Activated CD8-positive, alpha-beta memory T cell treated with anti-CD3 and anti-CD28 coated beads, Interleukin-2, amount 10 ng/mL, durations not matched to agents 7 days and 5 days (primary cell): Measurements from ENCODE around the gene UNG. TPM values are rescaled to one million over a fixed set of nuclear protein-coding genes. Genes with fewer than 3 reads are reported as not detected.
A peak's percentile ranks its signal among the peaks of the same experiment; 100 is the strongest.

Experiments used
- ATAC-seq: fragments of 150-1000 bp; cut with Tn5 transposase; one replicate; pipeline ENCODE4 v1.10.0; 2021; ENCODE audit warnings: moderate library complexity
- CTCF ChIA-PET: fragments of 350-600 bp; sonication (Branson Sonifier 250); formaldehyde crosslinking; loops from one replicate; lab custom pipeline; 2021; ENCODE audit warnings: antibody characterized with exemption; lab: Charles Lee
- DNase-seq: peaks from one replicate; pipeline ENCODE4 v3.0.0-alpha.2; 2020
- H3K27ac Mint-ChIP-seq: one replicate; pipeline ENCODE4 v1.8.0; 2021; ENCODE audit warnings: mild to moderate bottlenecking, mixed read lengths
- H3K27me3 Mint-ChIP-seq: one replicate; pipeline ENCODE4 v1.8.0; 2021; ENCODE audit warnings: mixed read lengths
- H3K36me3 Mint-ChIP-seq: one replicate; pipeline ENCODE4 v1.8.0; 2021; ENCODE audit warnings: mild to moderate bottlenecking, mixed read lengths
- H3K4me1 Mint-ChIP-seq: one replicate; pipeline ENCODE4 v1.8.0; 2021; ENCODE audit warnings: mixed read lengths
- H3K4me3 Mint-ChIP-seq: one replicate; pipeline ENCODE4 v1.8.0; 2021; ENCODE audit warnings: mild to moderate bottlenecking, moderate library complexity, mixed read lengths
- H3K9me3 Mint-ChIP-seq: one replicate; pipeline ENCODE4 v1.8.0; 2022; ENCODE audit warnings: low read depth, mixed read lengths
- total RNA-seq, 2 experiments: library from RNA; stranded (reverse); gene quantifications; one replicate each; pipeline ENCODE4 v1.2.3, GENCODE V29; 2021

Gene UNG
- total RNA-seq, 2 experiments from 2014 or later: 53.7 to 75.6 TPM

DNA sequence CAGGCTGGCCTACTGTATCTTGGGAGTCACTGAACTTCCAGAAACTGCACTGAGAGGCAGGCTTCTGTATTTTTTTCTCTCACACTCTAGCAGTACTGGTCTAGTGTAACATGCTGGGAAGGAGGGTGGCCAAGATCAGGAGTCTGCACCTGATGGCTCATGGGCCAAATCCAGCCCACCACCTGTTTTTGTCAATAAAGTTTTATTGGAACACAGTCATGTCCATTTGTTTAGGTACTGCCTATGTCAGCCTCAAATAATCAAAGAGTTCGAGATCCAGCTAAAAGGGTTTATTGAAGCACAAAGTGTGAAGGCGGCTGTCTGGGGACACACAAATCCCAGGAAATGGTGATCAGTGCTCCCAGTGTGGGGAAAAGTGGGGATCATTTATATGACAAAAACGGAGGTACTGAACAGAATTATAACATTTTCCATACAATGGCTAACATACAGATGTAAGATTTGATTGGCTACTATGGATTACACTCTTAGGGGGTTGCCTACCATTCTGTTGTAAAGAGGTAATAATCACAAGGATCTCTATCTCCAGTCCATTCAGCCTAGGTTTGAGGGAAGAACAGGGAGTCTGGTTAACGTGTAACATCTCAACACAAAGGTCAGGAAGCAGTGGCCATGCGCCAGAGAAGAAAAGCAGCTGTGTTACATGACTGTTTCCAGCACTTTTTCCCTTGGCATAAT is 32.1 kb upstream of the UNG start:
- Mint-ChIP-seq H3K27me3 (no peaks in the 10 kb centered on the region), H3K4me1 (peaks cover 3% of the 10 kb centered on the region), H3K4me3 (no peak overlapping the region), H3K27ac (no peak overlapping the region), H3K9me3 (no peaks in the 10 kb centered on the region), H3K36me3 (peaks cover 2% of the 10 kb centered on the region)
- CTCF ChIA-PET: no interaction called here
- ATAC-seq (no peak), DNase-seq (no peak)

DNA sequence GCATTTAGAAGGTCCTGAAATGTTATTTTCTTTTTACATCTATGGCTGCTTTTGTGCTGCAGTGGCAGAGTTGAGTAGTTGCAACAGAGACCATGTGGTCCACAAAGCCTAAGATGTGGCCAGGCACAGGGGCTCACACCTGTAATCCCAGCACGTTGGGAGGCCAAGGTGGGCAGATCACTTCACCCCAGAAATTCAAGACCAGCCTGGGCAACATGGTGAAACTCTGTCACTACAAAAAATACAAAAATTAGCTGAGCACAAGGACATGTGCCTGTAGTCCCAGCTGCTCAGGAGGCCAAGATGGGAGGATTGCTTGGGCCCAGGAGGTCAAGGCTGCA is 31.6 kb upstream of the UNG start:
- Mint-ChIP-seq H3K4me1 (peaks cover 3% of the 10 kb centered on the region), H3K36me3 (peaks cover 2% of the 10 kb centered on the region), H3K4me3 (no peak overlapping the region), H3K27me3 (no peaks in the 10 kb centered on the region), H3K27ac (no peak overlapping the region), H3K9me3 (no peaks in the 10 kb centered on the region)
- CTCF ChIA-PET: no interaction called here
- ATAC-seq (no peak), DNase-seq (no peak)

DNA sequence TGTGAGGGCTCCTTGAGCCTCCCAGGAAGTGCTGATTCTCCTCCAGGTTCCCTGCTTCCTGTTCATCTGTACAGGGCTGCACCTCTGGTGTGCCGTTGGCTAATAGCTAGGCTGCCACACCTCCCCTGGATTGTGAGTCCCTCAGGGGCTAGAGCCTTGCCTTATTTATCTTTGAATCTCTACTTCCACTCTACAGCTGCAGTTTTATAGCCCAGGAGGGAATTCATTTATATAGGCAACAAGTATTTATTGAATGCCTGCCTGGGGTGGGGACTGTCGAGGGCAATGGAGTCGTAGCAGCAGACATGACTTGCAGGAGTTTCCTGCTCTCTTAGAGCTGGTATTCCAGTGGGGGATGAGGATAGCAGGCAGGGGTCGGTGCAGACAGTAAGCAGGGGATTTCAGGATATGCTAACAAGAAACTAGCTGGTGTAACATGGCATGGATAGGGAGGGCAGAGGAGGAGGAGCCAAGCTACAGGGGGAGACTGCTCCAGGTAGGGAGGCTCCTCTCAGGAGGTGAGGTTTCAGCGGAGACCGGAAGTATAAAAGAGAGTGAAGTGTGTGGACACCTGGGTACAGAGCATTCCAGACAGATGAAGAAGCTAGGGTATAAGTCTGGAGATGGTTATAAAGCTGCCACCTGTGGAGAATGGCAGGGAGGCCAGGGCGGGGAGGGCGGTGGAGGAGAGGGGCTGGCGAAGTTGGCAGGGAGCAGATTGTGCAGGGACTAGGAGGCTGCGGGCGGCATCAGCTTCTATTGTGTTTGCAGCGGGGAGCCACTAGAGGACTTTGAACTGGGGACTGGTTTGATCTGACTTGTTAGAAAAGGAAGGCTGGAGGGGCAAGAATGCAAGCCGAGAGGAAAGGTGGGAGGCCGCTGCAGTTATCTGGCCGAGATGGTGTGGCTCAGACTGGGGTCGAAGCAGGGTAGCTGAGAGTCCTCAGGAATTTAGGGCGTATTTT is 27.8 kb upstream of the UNG start:
- H3K27me3 Mint-ChIP-seq: no peaks in the 10 kb centered on the region
- CTCF ChIA-PET: interaction anchor here (2.6 kb wide), 1 partner anchor 23 kb away, joined by 11 read pairs; the partner anchor contains the start of gene ALKBH2

DNA sequence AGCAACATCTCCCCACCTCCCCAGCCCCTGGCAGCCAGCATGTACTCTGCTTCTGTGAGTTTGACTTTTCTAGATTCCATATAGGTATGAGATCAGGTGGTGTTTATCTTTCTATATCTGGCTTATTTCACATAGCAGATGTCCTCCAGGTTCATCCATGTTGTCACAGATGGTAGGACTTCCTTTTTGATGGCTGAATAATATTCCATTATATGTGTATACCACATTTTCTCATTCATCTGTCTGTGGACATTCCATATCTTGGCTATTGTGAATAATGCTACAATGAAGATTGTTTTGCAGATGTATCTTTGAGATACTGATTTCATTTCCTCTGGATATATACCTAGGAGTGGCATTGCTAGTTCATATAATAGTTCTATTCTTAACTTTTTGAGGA is 22.5 kb upstream of the UNG start:
- H3K27me3 Mint-ChIP-seq: no peaks in the 10 kb centered on the region
- ATAC-seq: no peak
- no peaks in the 10 kb centered on the region for H3K4me1 Mint-ChIP-seq
- H3K4me3 Mint-ChIP-seq: no peak overlapping the region
- H3K36me3 Mint-ChIP-seq: peaks cover 27% of the 10 kb centered on the region
- CTCF ChIA-PET: interaction anchor here (1.3 kb wide), 1 partner anchor 23 kb away, joined by 4 read pairs; no protein-coding TSS in a partner anchor
- peaks cover 6% of the 10 kb centered on the region for H3K9me3 Mint-ChIP-seq
- no peak for DNase-seq
- H3K27ac Mint-ChIP-seq: no peak overlapping the region

More for the DNA sequence above, 27.8 kb upstream of the UNG start:
- DNase-seq (no peak), ATAC-seq (no peak)
- H3K27ac Mint-ChIP-seq: no peak overlapping the region
- no peaks in the 10 kb centered on the region for H3K9me3 Mint-ChIP-seq
- H3K4me3 Mint-ChIP-seq: no peak overlapping the region
- no peaks in the 10 kb centered on the region for H3K4me1 Mint-ChIP-seq
- peaks cover 6% of the 10 kb centered on the region for H3K36me3 Mint-ChIP-seq

DNA sequence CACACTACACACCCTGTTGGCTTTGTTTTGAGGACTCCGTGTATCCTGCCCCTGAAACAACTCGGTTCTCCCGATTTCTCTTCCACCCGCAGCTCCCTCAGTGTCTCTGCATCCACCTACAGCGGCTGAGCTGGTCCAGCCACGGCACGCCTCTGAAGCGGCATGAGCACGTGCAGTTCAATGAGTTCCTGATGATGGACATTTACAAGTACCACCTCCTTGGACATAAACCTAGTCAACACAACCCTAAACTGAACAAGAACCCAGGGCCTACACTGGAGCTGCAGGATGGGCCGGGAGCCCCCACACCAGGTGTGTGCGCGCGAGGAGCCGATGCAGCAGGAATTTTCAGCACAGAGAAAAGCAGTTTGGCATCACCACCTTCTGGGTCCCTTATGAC is 14.6 kb upstream of the UNG start:
- DNase-seq: no peak
- Mint-ChIP-seq H3K27ac (no peak overlapping the region), H3K4me3 (no peak overlapping the region), H3K36me3 (peaks cover 16% of the 10 kb centered on the region), H3K27me3 (no peaks in the 10 kb centered on the region), H3K4me1 (peaks cover 2% of the 10 kb centered on the region), H3K9me3 (peaks cover 6% of the 10 kb centered on the region)
- no peak for ATAC-seq
- CTCF ChIA-PET: no interaction called here

DNA sequence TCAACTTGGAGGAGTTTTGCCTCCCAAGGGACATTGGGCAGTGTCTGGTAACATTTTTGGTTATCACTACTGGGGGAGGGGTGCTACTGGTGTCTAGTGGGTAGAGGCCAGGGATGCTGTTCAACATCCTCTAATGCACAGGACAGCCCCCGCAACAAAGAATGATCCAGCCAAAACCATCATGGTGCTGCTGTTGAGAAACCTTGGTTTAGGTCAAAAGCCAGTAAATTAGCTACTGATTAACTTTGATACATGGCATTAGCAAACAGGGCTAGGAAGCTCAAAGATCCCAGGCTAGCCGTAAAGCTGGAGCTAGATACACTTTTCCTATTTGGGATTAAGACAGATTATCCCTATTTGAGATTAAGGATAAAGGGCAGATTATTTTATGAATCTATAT is 13.0 kb upstream of the UNG start:
- ATAC-seq: no peak
- no peaks in the 10 kb centered on the region for H3K27me3 Mint-ChIP-seq
- no peak overlapping the region for H3K4me3 Mint-ChIP-seq
- no peak overlapping the region for H3K27ac Mint-ChIP-seq
- peaks cover 3% of the 10 kb centered on the region for H3K9me3 Mint-ChIP-seq
- no peak for DNase-seq
- CTCF ChIA-PET: interaction anchor here (1.4 kb wide), 1 partner anchor 7 kb away, joined by 5 read pairs; no protein-coding TSS in a partner anchor
- H3K4me1 Mint-ChIP-seq: peaks cover 2% of the 10 kb centered on the region
- H3K36me3 Mint-ChIP-seq: peaks cover 8% of the 10 kb centered on the region

DNA sequence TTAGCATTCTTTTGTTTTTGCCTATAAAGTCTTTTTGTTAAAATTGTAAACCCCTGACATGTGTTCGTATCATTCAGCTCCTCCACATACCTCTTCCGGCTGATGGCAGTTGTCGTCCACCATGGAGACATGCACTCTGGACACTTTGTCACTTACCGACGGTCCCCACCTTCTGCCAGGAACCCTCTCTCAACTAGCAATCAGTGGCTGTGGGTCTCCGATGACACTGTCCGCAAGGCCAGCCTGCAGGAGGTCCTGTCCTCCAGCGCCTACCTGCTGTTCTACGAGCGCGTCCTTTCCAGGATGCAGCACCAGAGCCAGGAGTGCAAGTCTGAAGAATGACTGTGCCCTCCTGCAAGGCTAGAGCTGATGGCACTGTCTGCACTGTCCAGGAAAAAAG is 11.8 kb upstream of the UNG start:
- CTCF ChIA-PET: no interaction called here
- H3K27me3 Mint-ChIP-seq: no peaks in the 10 kb centered on the region
- H3K4me3 Mint-ChIP-seq: no peak overlapping the region
- H3K4me1 Mint-ChIP-seq: peaks cover 7% of the 10 kb centered on the region
- H3K36me3 Mint-ChIP-seq: no peaks in the 10 kb centered on the region
- H3K9me3 Mint-ChIP-seq: no peaks in the 10 kb centered on the region
- DNase-seq (peak; percentile 14), ATAC-seq (no peak)
- no peak overlapping the region for H3K27ac Mint-ChIP-seq

DNA sequence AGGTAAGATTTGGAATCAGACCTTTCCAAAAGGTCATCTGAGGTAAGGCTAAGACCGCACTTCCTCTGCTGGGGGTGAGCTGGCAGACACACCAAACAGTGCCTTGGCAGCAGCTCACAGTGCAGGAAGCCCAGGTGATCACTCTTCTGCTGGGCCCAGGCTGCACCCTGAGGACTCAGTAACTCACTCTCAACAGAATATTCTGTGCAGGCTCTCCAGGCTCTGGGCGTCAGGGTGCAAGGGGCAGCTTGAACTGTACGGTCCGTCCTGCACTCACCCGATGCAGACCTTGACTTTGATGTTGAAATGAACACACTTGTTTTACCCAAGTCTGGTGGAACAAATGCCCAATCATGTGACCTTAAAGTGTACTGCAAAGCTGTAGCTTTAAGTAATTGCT is 10.1 kb upstream of the UNG start:
- H3K4me3 Mint-ChIP-seq: no peak overlapping the region
- ATAC-seq (no peak), DNase-seq (peak; percentile 36)
- no peaks in the 10 kb centered on the region for H3K9me3 Mint-ChIP-seq
- H3K27ac Mint-ChIP-seq: no peak overlapping the region
- H3K36me3 Mint-ChIP-seq: peaks cover 2% of the 10 kb centered on the region
- peaks cover 19% of the 10 kb centered on the region for H3K4me1 Mint-ChIP-seq
- H3K27me3 Mint-ChIP-seq: no peaks in the 10 kb centered on the region
- CTCF ChIA-PET: interaction anchor here (1.2 to 1.6 kb wide), 2 partner anchors 24 to 25 kb away, joined by 3 to 4 read pairs; no protein-coding TSS in a partner anchor

DNA sequence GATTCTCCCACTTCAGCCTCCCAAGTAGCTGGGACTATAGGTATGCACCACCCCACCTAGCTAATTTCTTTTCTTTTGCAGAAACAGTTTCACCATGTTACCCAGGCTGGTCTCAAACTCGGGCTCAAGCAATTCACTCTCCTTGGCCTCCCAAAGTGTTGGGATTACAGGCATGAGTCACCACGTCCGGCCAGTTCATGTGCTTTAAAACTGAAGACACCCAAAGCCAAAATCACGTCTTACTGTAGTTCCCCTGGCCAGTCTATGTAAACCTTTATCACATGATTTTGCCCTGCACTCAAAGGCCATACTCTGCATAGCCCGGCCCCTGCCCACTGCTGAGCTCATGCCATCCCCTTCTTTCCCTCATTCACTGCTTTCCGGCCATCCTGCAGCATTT is 8.6 kb upstream of the UNG start:
- DNase-seq (no peak), ATAC-seq (no peak)
- H3K9me3 Mint-ChIP-seq: no peaks in the 10 kb centered on the region
- peaks cover 2% of the 10 kb centered on the region for H3K36me3 Mint-ChIP-seq
- peaks cover 35% of the 10 kb centered on the region for H3K4me1 Mint-ChIP-seq
- CTCF ChIA-PET: interaction anchor here (1.2 kb wide), 1 partner anchor 22 kb away, joined by 3 read pairs; no protein-coding TSS in a partner anchor
- H3K27me3 Mint-ChIP-seq: no peaks in the 10 kb centered on the region
- H3K4me3 Mint-ChIP-seq: no peak overlapping the region
- peak overlapping the region; percentile 20 for H3K27ac Mint-ChIP-seq

DNA sequence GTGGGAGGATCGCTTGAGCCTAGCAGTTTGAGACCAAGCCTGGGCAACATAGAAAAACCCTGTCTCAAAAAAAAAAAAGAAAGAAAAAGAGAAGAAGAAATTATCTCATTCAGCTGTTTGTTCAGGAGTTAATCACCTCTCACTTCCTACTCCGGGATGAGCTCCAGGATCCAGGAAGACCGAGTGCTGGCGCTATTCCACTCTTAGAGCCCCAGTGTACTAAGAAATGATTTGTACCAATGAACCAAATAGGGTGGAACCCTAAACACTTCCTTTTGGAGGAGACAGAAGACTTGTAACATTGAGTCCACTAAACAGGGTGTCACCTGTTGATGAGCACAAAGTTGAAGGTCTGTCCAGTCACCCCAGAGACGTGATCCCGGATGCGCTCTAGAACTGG is 7.7 kb upstream of the UNG start:
- CTCF ChIA-PET: no interaction called here
- H3K27ac Mint-ChIP-seq: no peak overlapping the region
- no peak for DNase-seq
- H3K36me3 Mint-ChIP-seq: peaks cover 2% of the 10 kb centered on the region
- no peaks in the 10 kb centered on the region for H3K27me3 Mint-ChIP-seq
- no peaks in the 10 kb centered on the region for H3K9me3 Mint-ChIP-seq
- ATAC-seq: no peak
- H3K4me3 Mint-ChIP-seq: no peak overlapping the region
- H3K4me1 Mint-ChIP-seq: peaks cover 39% of the 10 kb centered on the region

DNA sequence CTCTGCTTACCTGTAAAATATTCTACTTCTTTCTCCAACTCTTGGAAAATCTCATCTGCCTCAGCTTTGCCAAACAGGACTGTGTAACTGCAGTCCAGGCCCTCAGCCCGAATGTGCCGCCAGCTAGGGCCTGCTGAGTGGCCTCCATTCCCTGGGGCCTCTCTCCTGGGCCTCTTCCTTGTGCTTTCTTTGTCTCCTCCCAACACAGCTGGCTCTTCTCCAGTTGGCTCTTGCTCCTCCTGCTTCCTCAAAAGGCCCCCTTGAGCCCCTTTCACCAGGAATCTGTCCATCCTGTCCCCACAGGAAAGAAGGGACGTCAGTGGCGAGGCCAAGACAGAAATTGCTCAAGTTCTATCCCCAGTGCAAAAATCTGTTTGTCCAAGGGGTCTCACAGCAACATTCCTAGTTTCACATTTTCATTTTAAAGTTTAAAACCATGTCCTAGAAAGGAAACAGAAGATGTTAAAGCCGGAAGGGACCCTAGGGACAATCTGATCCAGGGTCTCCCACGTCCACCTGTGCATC is 4.8 kb upstream of the UNG start:
- CTCF ChIA-PET: interaction anchor here (0.6 to 3.4 kb wide), 30 partner anchors 9 to 532 kb away, joined by 3 to 16 read pairs (median 4); partner anchors contain the start of genes ISCU, SART3, SSH1 and USP30
- Mint-ChIP-seq H3K4me1 (peaks cover 43% of the 10 kb centered on the region), H3K9me3 (no peaks in the 10 kb centered on the region), H3K27ac (peak overlapping the region; percentile 88), H3K27me3 (no peaks in the 10 kb centered on the region), H3K36me3 (peaks cover 2% of the 10 kb centered on the region), H3K4me3 (peak overlapping the region; percentile 78)
- peak; percentile 39 for DNase-seq
- no peak for ATAC-seq

DNA sequence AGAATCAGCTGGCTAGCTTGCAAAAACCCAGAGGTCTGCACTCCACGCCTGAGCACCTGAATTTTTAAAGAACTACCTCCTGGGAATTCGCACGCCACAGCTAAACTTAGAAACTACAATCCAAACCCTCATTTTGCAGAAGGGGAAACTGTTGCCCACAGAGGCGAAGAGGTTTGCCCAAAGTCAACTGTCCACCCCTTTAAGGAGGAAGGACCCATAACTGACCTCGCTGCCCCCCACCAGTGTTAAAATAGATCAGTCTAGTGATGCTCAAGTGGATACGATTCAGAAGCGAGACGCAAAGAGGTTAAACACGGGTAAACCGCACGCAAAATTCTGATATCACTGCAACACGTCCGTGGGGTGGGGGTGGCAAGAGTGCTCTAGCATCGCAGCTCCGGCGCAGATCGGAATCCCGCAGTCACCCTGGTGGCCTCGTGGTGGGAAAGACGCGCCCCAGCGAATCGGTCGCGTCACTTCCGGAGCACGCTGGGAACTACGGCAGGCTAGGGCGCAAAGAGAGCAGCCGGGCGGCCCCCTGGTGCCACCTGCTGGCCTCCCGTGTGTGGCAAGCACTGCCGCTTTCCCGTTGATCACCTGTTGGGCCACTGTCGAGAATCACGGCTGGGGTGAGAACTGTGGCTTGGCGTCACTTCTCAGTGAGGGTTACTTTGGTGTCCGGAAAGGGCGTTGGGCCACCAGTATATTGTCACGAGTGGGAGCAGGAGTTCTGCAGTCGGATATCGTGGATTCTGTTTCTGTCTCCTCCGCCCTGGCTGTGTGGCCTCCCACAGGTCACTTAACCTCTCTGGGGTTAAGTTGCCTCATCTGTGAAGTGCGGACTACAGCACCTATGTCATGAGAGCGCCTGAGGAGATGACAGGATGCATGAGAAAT is 4.1 kb upstream of the UNG start, which contains the start of gene ALKBH2:
ALKBH2 (minus strand) TSS at position 451 of the 897 bp plus-strand sequence. CDS start 686 bp downstream, outside the sequence.
- H3K27me3 Mint-ChIP-seq: no peaks in the 10 kb centered on the region
- CTCF ChIA-PET: interaction anchor here (0.6 to 3.4 kb wide), 33 partner anchors 8 to 533 kb away, joined by 3 to 16 read pairs (median 4); partner anchors contain the start of genes ISCU, SART3, SSH1 and USP30
- ATAC-seq (peak; percentile 73), DNase-seq (peak; percentile 95)
- peaks cover 2% of the 10 kb centered on the region for H3K36me3 Mint-ChIP-seq
- H3K27ac Mint-ChIP-seq: peak within 1 kb of the TSS; percentile 88
- H3K4me3 Mint-ChIP-seq: peak within 1 kb of the TSS; percentile 78
- H3K4me1 Mint-ChIP-seq: peaks cover 43% of the 10 kb centered on the region
- H3K9me3 Mint-ChIP-seq: no peaks in the 10 kb centered on the region
